ENCODE measurements around the gene TMPRSS13.

DNA sequence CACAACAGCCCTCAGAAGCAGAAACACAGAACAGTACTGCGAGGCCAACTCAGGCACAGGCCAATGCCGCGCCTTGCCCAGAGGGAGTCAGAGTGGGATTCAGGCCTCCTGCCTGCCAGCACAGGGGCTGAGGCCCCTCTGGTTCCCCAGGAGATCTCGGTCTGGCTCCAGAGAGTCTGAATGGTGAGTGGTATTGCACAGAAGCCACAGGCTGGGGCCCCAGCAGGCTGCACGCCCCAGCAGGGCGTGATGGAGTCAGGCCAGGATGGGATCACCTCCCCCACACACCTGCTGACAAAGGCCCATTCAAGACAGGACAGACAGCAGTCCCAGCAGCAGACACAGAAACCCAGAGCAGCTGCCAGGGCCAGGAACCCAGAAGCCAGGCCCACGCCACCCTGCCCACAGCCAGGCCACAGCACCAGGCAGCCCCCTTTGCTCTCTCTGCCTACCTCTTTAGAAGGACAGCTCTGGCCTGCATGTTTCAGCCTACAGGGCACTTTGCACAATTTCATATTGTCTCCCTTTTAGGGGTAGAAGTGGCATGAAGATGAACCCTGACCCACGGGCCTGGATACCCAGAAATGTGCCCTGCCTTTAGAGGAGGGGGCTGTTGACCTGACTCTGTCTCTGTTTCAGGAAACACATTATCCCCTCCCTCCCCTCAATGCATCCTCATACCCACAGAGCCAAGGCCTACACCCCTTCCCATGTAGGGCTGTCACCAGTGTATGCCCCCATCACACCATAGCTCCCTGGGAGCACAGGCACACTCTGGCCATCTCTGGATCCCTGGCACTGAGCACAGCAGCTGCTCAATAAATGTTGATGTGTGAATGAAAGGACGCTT, 58.9 kb downstream of the TMPRSS13 start:
- TF ChIP-seq CTCF (IDR thresholded peaks at IDR 0.05) (no peak), EP300 (IDR thresholded peaks at IDR 0.05) (no peak)
